ENCODE measurements around the gene IFNL4.

GRCh38 chr19:39212375-39212742 is 36.3 kb downstream of the IFNL4 start:
- TF ChIP-seq POLR2A (conservative IDR thresholded peaks at IDR 0.05) = no peak
- no peak for TF ChIP-seq SNRNP70 (optimal IDR thresholded peaks at IDR 0.05; ENCODE audit: low read depth, low read length)
- TF ChIP-seq EHMT2 (IDR thresholded peaks at IDR 0.05) = no peak
- no peak for TF ChIP-seq NONO (IDR thresholded peaks at IDR 0.05; ENCODE audit: low read depth in 2 of 2, low read length in 1 of 2)
- TF ChIP-seq SMC3 (conservative IDR thresholded peaks at IDR 0.05; ENCODE audit: insufficient read depth, low read depth, low read length) = peak; percentile 93

All from K562 (cell line).